Bronchial epithelial cell (primary cell): ENCODE results near the gene XPO4. TPM values are rescaled to one million over a fixed set of nuclear protein-coding genes. Genes with fewer than 3 reads are reported as not detected.

Experiments
- DNase-seq: peaks from one replicate; pipeline ENCODE4 v3.0.0-alpha.2; 2010; ENCODE audit warnings: low read depth
- FAIRE-seq: peaks from 2 replicates; lab custom pipeline; 2011; peaks lifted over from hg19 to GRCh38; lab: Jason Lieb, UNC
- H3K27me3 ChIP-seq: 2 replicates; pipeline ENCODE4 v1.5.1; 2011; ENCODE audit warnings: low read length; ENCODE audit not compliant: control insufficient read depth, insufficient read depth
- H3K36me3 ChIP-seq: 2 replicates; pipeline ENCODE4 v1.5.1; 2011; ENCODE audit warnings: low read length; ENCODE audit not compliant: control insufficient read depth, insufficient read depth
- H3K4me3 ChIP-seq: 2 replicates; pipeline ENCODE4 v1.5.1; 2011; ENCODE audit warnings: mild to moderate bottlenecking, low read depth, low read length, control low read depth
- total RNA-seq: library from RNA; depleted of rRNA; stranded (reverse); fragments of >200 nt; gene quantifications from 2 replicates; pipeline ENCODE4 v1.2.1, GENCODE V29; 2014
- TF ChIP-seq, protein P1 (sequence below): IDR thresholded peaks from 2 replicates; pipeline ENCODE4 v1.5.1; 2011; ENCODE audit warnings: mild to moderate bottlenecking, moderate library complexity, low read length, control low read depth, inconsistent platforms; ENCODE audit not compliant: insufficient read depth, severe bottlenecking

The XPO4 gene
- total RNA-seq, 1 donor from 2014 or later = 16.8 TPM

GRCh38 chr13:20824762-20825476 lies 77.6 kb downstream of the XPO4 start:
- no peak overlapping the region for H3K4me3 ChIP-seq
- H3K27me3 ChIP-seq = no peaks in the 10 kb centered on the region
- peaks cover 1% of the 10 kb centered on the region for H3K36me3 ChIP-seq
- FAIRE-seq (no peak), DNase-seq (no peak)
- TF ChIP-seq, protein P1, sequence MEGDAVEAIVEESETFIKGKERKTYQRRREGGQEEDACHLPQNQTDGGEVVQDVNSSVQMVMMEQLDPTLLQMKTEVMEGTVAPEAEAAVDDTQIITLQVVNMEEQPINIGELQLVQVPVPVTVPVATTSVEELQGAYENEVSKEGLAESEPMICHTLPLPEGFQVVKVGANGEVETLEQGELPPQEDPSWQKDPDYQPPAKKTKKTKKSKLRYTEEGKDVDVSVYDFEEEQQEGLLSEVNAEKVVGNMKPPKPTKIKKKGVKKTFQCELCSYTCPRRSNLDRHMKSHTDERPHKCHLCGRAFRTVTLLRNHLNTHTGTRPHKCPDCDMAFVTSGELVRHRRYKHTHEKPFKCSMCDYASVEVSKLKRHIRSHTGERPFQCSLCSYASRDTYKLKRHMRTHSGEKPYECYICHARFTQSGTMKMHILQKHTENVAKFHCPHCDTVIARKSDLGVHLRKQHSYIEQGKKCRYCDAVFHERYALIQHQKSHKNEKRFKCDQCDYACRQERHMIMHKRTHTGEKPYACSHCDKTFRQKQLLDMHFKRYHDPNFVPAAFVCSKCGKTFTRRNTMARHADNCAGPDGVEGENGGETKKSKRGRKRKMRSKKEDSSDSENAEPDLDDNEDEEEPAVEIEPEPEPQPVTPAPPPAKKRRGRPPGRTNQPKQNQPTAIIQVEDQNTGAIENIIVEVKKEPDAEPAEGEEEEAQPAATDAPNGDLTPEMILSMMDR = no peak

GRCh38 chr13:20823071-20823470 lies 79.5 kb downstream of the XPO4 start:
- no peak overlapping the region for H3K4me3 ChIP-seq
- DNase-seq (no peak), FAIRE-seq (no peak)
- TF ChIP-seq, protein P1 = no peak
- H3K36me3 ChIP-seq = peaks cover 2% of the 10 kb centered on the region
- no peaks in the 10 kb centered on the region for H3K27me3 ChIP-seq

DNA sequence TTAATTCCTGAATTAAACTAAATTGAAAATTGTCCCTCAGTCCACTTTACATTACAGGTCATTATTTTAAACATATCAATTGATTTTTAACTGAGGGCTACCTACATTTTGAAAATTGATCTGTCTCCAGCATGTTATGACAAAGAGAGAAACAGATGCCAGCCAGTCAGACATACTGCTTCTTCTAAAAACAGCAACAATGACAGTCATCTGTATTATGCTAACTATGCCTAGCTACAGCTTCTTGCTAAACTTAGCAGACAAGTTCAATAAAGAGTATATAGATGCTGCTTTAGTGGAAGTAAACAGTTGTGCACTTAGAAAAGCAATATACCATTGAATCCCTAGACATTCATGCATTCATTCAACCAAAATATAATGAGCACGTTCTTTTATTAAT lies 80.1 kb downstream of the XPO4 start:
- TF ChIP-seq, protein P1 = no peak
- no peak for DNase-seq
- FAIRE-seq = no peak
- Histone ChIP-seq H3K4me3 (no peak overlapping the region), H3K36me3 (peaks cover 2% of the 10 kb centered on the region), H3K27me3 (no peaks in the 10 kb centered on the region)

DNA sequence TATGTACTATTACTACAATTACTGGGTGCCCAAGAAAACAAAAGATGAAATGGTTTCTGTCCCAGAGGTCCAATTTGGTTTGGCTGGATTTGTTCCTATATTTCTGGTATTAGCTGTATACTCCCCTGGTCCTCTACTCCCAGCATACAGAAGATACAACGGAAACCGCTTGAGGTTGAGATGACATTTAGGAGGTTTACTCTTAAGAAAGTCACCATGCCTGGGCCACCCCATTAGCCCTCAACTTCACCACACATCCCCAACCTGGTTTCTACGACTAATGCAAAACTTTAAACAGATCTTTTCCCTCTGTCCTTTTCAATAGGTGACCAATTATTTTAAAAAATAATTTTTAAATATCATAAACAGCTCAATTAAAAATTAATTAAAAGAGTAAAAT lies 82.8 kb downstream of the XPO4 start:
- no peak for DNase-seq
- Histone ChIP-seq H3K4me3 (no peak overlapping the region), H3K36me3 (peaks cover 2% of the 10 kb centered on the region), H3K27me3 (no peaks in the 10 kb centered on the region)
- no peak for FAIRE-seq
- TF ChIP-seq, protein P1 = no peak

- H3K27me3 ChIP-seq = no peaks in the 10 kb centered on the region
- FAIRE-seq (no peak), DNase-seq (peak; percentile 39)
- H3K36me3 ChIP-seq = peaks cover 1% of the 10 kb centered on the region
- TF ChIP-seq, protein P1 = no peak
- no peak overlapping the region for H3K4me3 ChIP-seq
Measured at GRCh38 chr13:20815464-20815863, 87.1 kb downstream of the XPO4 start.
